GM21737 (cell line): ENCODE data around the gene AQP5.

Source experiments
- ATAC-seq: cut with Tn5 transposase; IDR thresholded peaks from one replicate; pipeline ENCODE4 v1.9.1; 2021; ENCODE audit warnings: mild to moderate bottlenecking, moderate library complexity; ENCODE audit not compliant: unreplicated experiment

The AQP5 gene

GRCh38 chr12:49963976-49964815 is 2.5 kb downstream of the AQP5 start:
- ATAC-seq, result no peak

GRCh38 chr12:49964849-49965624 is 3.4 kb downstream of the AQP5 start:
- no peak for ATAC-seq

- ATAC-seq, result no peak
These were observed 4.2 kb downstream of the AQP5 start for GRCh38 chr12:49965836-49966235.

- ATAC-seq, result no peak
These were observed 4.9 kb downstream of the AQP5 start for GRCh38 chr12:49966511-49967041.

- ATAC-seq, result peak; percentile 70
These were observed 5.5 kb downstream of the AQP5 start for GRCh38 chr12:49967042-49967776.

GRCh38 chr12:49967777-49968250 is 6.1 kb downstream of the AQP5 start:
- ATAC-seq, result no peak

- ATAC-seq, result no peak
These were observed 6.8 kb downstream of the AQP5 start for GRCh38 chr12:49968471-49968870.

GRCh38 chr12:49969027-49969426 is 7.4 kb downstream of the AQP5 start:
- ATAC-seq, result no peak

GRCh38 chr12:49969651-49970429 is 8.2 kb downstream of the AQP5 start:
- no peak for ATAC-seq

- ATAC-seq, result no peak
These were observed 9.0 kb downstream of the AQP5 start for GRCh38 chr12:49970658-49971057.

GRCh38 chr12:49971141-49971540 is 9.5 kb downstream of the AQP5 start:
- ATAC-seq, result no peak

GRCh38 chr12:49972129-49972528 is 10.5 kb downstream of the AQP5 start:
- ATAC-seq, result no peak

- no peak for ATAC-seq
These were observed 11.1 kb downstream of the AQP5 start, which contains the start of gene AQP6 for GRCh38 chr12:49972641-49973360. Gene AQP6, plus strand, starts transcription at chr12:49972947. Its CDS starts 227 bp downstream, at chr12:49973174.

GRCh38 chr12:49973361-49973830 is 11.7 kb downstream of the AQP5 start:
- no peak for ATAC-seq

- no peak for ATAC-seq
These were observed 12.6 kb downstream of the AQP5 start for GRCh38 chr12:49974231-49974675.

- ATAC-seq, result no peak
These were observed 13.1 kb downstream of the AQP5 start for GRCh38 chr12:49974677-49975317.

GRCh38 chr12:49975318-49975761 is 13.7 kb downstream of the AQP5 start:
- ATAC-seq, result no peak

GRCh38 chr12:49976557-49976956 is 14.9 kb downstream of the AQP5 start:
- no peak for ATAC-seq

- no peak for ATAC-seq
These were observed 16.5 kb downstream of the AQP5 start for GRCh38 chr12:49978125-49978524.
